Measurements from ENCODE around the gene HECTD2. TPM values are rescaled to one million over a fixed set of nuclear protein-coding genes. Genes with fewer than 3 reads are reported as not detected.

The HECTD2 gene
- total and polyA plus RNA-seq, 7 donors: 2.4 to 29.3 (median 25.5) TPM

DNA sequence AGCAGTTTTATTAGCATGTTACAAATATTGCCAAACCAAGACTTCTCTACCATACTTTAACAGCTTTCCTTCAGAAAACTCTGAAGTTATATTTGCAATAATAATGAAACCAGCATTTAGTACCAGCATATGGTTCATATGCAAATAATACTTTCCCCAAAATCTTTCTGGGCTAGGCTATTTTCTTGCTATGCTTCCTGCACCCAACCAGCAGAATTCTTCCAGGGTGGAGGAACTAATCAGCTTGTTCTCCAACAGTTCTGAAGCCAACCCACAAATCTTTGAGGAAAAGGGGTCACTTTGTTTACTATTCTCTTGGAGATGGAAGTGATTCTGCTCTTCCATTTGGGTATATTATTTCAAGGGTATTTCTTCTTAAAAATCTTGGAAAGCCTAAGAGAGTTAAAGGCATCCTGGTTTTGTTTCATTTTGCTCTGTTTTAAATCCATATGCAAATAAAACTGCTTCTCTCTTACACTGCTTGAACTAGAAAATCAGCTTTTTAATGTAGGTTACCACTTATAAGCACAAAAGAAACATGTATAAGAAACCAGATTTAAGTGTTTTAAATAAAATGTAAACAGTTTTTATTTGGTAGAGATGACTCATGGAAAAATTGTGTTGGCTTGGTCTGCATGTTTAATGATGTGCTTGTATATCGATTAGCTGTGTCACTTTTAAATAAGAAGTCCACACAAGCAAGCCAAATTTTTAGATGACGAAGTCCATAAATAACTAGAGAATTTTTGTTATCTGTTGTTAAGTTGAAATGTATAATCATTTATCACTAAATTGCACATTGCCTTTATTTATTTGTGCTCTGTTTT is 103.7 kb downstream of the HECTD2 start:
- WGBS, 2 donors: 75 to 81% methylated on average over 2 of the region's 2 CpGs
- Histone ChIP-seq H3K4me3 (no peak overlapping the region), H3K27me3 (no peaks in the 10 kb centered on the region), H3K9me3 (no peaks in the 10 kb centered on the region), H3K27ac (peak overlapping the region in 3 of 4 donors; percentile 38 to 47 (median 41)), H3K4me1 (peaks cover 0 to 29% (median 10%) of the 10 kb centered on the region in 4 donors), H3K36me3 (peaks cover 0 to 8% (median 0%) of the 10 kb centered on the region in 4 donors)
- TF ChIP-seq EP300 (IDR thresholded peaks at IDR 0.05) (no peak), POLR2AphosphoS5 (IDR thresholded peaks at IDR 0.05) (no peak), POLR2A (IDR thresholded peaks at IDR 0.05) (no peak)
- TF ChIP-seq, protein P1, sequence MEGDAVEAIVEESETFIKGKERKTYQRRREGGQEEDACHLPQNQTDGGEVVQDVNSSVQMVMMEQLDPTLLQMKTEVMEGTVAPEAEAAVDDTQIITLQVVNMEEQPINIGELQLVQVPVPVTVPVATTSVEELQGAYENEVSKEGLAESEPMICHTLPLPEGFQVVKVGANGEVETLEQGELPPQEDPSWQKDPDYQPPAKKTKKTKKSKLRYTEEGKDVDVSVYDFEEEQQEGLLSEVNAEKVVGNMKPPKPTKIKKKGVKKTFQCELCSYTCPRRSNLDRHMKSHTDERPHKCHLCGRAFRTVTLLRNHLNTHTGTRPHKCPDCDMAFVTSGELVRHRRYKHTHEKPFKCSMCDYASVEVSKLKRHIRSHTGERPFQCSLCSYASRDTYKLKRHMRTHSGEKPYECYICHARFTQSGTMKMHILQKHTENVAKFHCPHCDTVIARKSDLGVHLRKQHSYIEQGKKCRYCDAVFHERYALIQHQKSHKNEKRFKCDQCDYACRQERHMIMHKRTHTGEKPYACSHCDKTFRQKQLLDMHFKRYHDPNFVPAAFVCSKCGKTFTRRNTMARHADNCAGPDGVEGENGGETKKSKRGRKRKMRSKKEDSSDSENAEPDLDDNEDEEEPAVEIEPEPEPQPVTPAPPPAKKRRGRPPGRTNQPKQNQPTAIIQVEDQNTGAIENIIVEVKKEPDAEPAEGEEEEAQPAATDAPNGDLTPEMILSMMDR (IDR thresholded peaks at IDR 0.05): no peak
- no peak for DNase-seq
- intact Hi-C loops (cut with DNase I): no loop called here

DNA sequence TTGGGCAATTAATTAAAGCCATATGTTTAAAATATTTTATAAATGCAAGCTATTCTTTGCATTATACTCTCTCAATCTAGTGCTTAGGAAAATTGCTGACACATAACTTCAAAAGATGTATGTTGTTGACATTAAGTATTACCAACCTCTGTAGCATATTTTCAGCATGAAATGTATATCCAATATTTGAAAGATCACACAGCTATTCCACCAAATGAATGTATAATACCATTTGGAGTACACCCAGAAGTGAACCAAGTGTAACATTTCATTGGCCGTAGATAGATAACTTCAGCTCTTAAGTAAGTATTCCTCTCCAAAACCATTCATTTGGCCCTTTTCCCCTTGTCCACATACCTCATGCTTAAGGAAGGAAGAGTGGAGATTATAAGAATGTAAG is 104.6 kb downstream of the HECTD2 start:
- H3K27me3 ChIP-seq: no peaks in the 10 kb centered on the region
- no peak for TF ChIP-seq EP300 (IDR thresholded peaks at IDR 0.05)
- TF ChIP-seq, protein P1 (IDR thresholded peaks at IDR 0.05): no peak
- TF ChIP-seq POLR2A (IDR thresholded peaks at IDR 0.05): no peak
- TF ChIP-seq POLR2AphosphoS5 (IDR thresholded peaks at IDR 0.05): no peak
- intact Hi-C loops (cut with DNase I): no loop called here
- no peaks in the 10 kb centered on the region for H3K9me3 ChIP-seq
- no peak overlapping the region for H3K4me3 ChIP-seq
- no peak for DNase-seq
- peaks cover 0 to 8% (median 0%) of the 10 kb centered on the region in 4 donors for H3K36me3 ChIP-seq
- H3K27ac ChIP-seq: no peak overlapping the region
- peaks cover 0 to 29% (median 10%) of the 10 kb centered on the region in 4 donors for H3K4me1 ChIP-seq
- WGBS, 2 donors: 93 to 99% methylated on average over 1 of the region's 1 CpG

DNA sequence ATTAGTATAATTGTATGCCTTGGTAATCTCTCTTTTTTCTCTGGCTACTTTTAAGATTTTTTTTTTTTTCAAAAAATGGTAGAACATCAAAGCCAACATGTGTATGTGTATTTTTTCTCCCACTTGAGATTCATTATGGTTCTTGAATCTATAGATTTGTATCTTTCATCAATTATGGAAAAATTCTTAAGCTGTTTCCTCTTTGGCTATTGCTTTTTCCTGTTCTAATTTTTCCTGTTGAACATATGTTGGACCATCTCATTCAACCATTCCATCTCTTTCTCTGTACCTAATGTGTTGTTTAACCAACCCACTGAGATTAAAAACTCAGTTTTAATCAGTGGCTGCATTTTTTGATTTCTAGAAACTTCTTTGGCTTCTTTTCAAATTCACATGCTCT is 107.2 kb downstream of the HECTD2 start:
- peaks cover 0 to 34% (median 8%) of the 10 kb centered on the region in 4 donors for H3K4me1 ChIP-seq
- no peaks in the 10 kb centered on the region for H3K9me3 ChIP-seq
- H3K27me3 ChIP-seq: no peaks in the 10 kb centered on the region
- H3K4me3 ChIP-seq: no peak overlapping the region
- no peak for TF ChIP-seq POLR2AphosphoS5 (IDR thresholded peaks at IDR 0.05)
- TF ChIP-seq, protein P1 (IDR thresholded peaks at IDR 0.05): no peak
- no peak for TF ChIP-seq EP300 (IDR thresholded peaks at IDR 0.05)
- TF ChIP-seq POLR2A (IDR thresholded peaks at IDR 0.05): no peak
- intact Hi-C loops (cut with DNase I): no loop called here
- no peak overlapping the region for H3K27ac ChIP-seq
- peaks cover 0 to 6% (median 0%) of the 10 kb centered on the region in 4 donors for H3K36me3 ChIP-seq
- no peak for DNase-seq

DNA sequence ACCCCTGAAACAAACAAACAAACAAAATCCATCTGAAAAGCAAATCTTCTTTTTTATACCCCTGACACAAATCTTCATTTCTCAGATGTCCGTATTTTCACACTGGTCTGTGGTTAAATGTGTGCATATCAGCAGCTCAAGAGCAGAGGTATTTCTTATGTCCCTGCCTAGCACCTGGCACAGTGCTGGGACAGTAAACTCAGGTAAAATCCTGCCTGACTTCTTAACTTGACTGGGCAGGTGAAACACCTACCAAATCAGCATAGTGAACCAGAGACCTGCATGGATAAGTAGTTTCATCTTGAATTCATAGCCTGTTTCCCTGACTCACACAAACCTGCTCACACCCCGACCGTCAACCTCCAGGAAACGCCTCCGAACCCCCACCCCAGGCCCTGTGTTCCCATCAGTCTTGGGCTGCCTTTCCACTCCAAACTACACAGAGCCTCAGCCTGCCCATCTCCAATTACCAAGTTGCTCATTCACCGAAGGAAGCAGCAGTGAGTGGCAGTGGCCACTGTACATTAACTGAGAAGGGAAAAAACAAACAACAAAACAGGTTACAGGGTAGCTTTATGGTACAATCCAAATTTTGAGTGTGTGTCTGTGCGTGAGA is 109.9 kb downstream of the HECTD2 start:
- H3K27me3 ChIP-seq: no peaks in the 10 kb centered on the region
- DNase-seq: no peak
- H3K36me3 ChIP-seq: no peaks in the 10 kb centered on the region
- peak overlapping the region in 1 of 4 donors; percentile 13 for H3K27ac ChIP-seq
- no peak overlapping the region for H3K4me3 ChIP-seq
- 72 to 79% methylated on average over 7 of the region's 7 CpGs for whole genome bisulfite sequencing, 2 donors
- no peaks in the 10 kb centered on the region for H3K9me3 ChIP-seq
- intact Hi-C loops (cut with DNase I): no loop called here
- H3K4me1 ChIP-seq: peaks cover 0 to 10% (median 3%) of the 10 kb centered on the region in 4 donors
- no peak for TF ChIP-seq POLR2AphosphoS5 (IDR thresholded peaks at IDR 0.05)
- no peak for TF ChIP-seq EP300 (IDR thresholded peaks at IDR 0.05)
- TF ChIP-seq, protein P1 (IDR thresholded peaks at IDR 0.05): no peak
- no peak for TF ChIP-seq POLR2A (IDR thresholded peaks at IDR 0.05)

Measured in sigmoid colon (tissue), 7 donors.